Neuron (in vitro differentiated cells): ENCODE results near the gene TNNI3K.

Experiments used
- H2AFZ ChIP-seq: one replicate; pipeline ENCODE4 v1.6.1; 2013; ENCODE audit warnings: low read depth, mild to moderate bottlenecking, inconsistent platforms, low read length, moderate library complexity
- H3K27me3 ChIP-seq: one replicate; pipeline ENCODE4 v1.6.1; 2013; ENCODE audit warnings: low read length; ENCODE audit not compliant: insufficient read depth
- H3K36me3 ChIP-seq: one replicate; pipeline ENCODE4 v1.6.1; 2013; ENCODE audit warnings: low read length; ENCODE audit not compliant: insufficient read depth
- H3K4me1 ChIP-seq: one replicate; pipeline ENCODE4 v1.6.1; 2013; ENCODE audit warnings: low read length; ENCODE audit not compliant: insufficient read depth
- H3K4me3 ChIP-seq: 2 replicates; pipeline ENCODE4 v1.5.1; 2013; ENCODE audit warnings: mild to moderate bottlenecking, low read length, moderate library complexity
- H3K9me3 ChIP-seq: one replicate; pipeline ENCODE4 v1.6.1; 2013; ENCODE audit warnings: low read length

Gene TNNI3K

GRCh38 chr1:74407902-74408301 lies 172.7 kb downstream of the TNNI3K start:
- Histone ChIP-seq H3K9me3 (no peaks in the 10 kb centered on the region), H3K4me3 (no peak overlapping the region), H3K27me3 (no peaks in the 10 kb centered on the region), H3K36me3 (no peaks in the 10 kb centered on the region), H3K4me1 (no peaks in the 10 kb centered on the region), H2AFZ (no peak overlapping the region)

DNA sequence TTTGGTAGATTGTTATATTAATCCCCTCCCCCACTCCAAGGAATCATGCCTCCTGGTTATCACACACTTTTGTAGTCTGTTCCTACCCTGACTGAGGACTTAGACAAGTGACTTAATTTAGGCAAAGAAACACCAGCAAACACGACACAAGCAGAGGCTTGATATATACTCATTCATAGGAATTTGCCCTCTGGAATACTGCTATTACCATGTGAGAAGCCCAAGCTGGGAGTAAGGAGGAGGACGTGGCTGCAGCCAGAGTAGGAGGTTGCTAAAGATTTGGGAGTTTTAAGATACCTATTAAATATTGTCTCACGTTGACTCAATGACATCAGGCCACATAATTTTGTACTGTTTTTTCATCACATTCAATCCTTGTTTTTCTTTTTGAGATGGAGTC lies 177.1 kb downstream of the TNNI3K start:
- Histone ChIP-seq H3K36me3 (no peaks in the 10 kb centered on the region), H3K9me3 (no peaks in the 10 kb centered on the region), H3K27me3 (no peaks in the 10 kb centered on the region), H3K4me3 (no peak overlapping the region), H2AFZ (no peak overlapping the region), H3K4me1 (no peaks in the 10 kb centered on the region)

DNA sequence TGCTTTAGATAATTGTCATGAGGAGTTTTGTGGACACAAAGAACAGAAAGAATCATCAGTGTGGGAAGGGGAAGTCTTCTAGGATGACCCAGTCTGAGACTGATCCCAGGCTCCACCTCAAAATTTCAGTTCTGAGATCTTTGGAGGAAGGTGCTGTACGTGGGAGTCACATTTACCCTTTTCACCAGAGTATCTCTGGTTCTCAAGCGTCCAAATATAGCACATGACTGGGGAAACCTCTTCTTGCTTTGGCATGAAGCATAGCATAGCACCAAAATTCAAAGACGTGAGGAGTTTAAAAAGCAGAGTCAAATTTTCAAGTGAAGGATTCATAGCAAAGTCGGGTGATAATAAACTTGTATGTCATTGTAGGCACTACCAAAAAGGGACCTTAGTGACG lies 180.7 kb downstream of the TNNI3K start:
- peaks cover 10% of the 10 kb centered on the region for H3K4me1 ChIP-seq
- H3K9me3 ChIP-seq = no peaks in the 10 kb centered on the region
- H3K27me3 ChIP-seq = no peaks in the 10 kb centered on the region
- no peak overlapping the region for H2AFZ ChIP-seq
- H3K4me3 ChIP-seq = no peak overlapping the region
- H3K36me3 ChIP-seq = no peaks in the 10 kb centered on the region

DNA sequence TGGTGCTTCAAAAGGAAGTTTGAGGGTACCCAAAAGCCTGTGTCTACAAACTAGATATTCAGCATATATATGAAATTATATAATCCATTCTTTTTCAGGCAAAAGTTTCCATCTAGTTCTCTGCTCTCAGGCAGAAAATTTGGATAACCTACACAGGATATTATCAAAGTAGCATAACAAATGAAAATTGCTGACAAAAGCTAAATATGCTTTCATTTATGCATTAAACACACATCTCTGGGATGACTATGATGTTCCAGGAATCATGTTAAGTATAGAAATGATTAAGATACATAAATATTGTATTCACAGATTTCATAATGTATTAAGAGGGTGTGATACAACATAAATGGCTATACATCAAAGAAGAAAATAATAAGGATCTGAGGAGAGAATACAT lies 184.4 kb downstream of the TNNI3K start:
- Histone ChIP-seq H2AFZ (no peak overlapping the region), H3K27me3 (no peaks in the 10 kb centered on the region), H3K4me1 (peaks cover 38% of the 10 kb centered on the region), H3K36me3 (no peaks in the 10 kb centered on the region), H3K4me3 (no peak overlapping the region), H3K9me3 (no peaks in the 10 kb centered on the region)

DNA sequence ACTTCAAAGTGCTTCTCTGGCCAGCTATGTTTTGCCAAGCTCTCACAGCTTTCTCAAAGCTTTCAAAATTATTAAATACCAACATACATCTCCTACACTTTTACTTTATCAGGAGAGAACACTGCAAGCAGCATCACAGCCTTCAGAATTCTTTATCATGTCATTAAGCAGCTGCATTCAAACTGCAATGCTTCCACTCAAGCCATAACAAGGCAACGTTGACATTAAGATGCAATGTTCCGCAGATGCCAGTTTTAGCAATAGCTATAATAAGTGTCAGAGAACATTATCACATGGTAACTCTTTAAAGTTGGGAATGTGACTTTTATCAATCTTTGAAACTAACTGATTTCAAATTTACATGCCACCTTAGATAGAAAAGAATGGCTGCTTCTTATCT lies 185.3 kb downstream of the TNNI3K start:
- Histone ChIP-seq H3K4me3 (no peak overlapping the region), H3K36me3 (no peaks in the 10 kb centered on the region), H3K9me3 (no peaks in the 10 kb centered on the region), H2AFZ (peak overlapping the region; percentile 13), H3K27me3 (no peaks in the 10 kb centered on the region), H3K4me1 (peaks cover 40% of the 10 kb centered on the region)

DNA sequence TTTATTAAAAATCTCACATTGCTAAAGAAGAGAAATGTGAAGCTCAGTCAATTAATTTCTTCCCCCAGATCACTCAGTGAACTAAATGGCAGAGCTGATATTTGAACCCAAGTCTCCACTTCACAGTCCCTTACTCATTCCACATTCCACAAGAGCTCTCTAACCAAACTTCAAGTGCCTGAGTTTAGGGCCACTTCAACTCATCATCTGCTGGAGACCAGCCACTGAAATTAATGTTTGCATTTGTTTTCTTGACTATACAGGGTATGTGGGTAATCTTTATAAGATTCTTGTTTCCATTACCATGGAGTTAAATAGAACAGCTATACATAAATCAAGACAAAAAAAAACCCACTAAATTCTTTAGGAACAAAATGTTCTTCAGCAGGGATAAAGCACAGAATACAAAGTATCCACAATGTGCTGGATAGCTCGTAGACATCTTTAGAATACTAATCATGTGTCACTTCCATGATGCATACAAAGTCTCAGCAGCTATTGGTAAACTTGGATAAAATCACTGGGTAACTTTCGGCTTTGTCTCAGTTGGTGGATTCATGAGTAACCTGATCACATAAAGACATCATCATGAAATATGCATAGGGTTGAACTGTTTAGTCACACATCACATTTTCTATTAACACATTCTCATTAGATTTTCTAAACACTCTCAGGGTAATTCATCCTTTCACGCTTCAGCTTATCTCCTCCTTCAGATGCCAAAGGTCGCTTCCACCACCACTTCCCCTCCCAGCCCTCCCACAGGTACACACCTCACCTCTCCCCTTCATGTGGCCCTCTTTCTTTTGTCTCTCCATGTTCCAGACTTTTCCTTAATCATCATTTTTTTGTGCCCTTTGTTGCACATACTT lies 187.5 kb downstream of the TNNI3K start:
- Histone ChIP-seq H2AFZ (no peak overlapping the region), H3K36me3 (no peaks in the 10 kb centered on the region), H3K9me3 (no peaks in the 10 kb centered on the region), H3K27me3 (no peaks in the 10 kb centered on the region), H3K4me1 (peaks cover 54% of the 10 kb centered on the region), H3K4me3 (no peak overlapping the region)

GRCh38 chr1:74423471-74423870 lies 188.3 kb downstream of the TNNI3K start:
- Histone ChIP-seq H3K4me1 (peaks cover 54% of the 10 kb centered on the region), H2AFZ (no peak overlapping the region), H3K27me3 (no peaks in the 10 kb centered on the region), H3K4me3 (no peak overlapping the region), H3K9me3 (no peaks in the 10 kb centered on the region), H3K36me3 (no peaks in the 10 kb centered on the region)

DNA sequence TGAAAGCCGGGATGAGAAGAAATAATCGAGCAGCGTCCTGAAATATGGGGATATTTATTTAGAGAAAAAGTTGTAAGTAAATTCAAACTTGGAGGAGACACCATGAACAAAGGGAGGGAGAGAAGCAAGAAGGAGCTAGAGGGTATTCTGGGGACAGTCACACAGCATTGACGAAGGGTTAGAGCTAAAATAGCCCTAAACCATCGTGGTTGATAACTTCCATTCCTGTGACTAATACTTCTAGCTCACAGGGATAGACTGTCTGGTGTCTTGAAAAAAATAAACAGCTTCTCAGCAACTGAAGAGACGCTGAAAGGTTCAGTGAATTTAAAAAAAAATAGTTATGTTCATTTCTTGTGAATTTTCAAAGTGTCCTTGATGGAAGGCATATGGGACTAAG lies 190.5 kb downstream of the TNNI3K start:
- Histone ChIP-seq H3K4me3 (no peak overlapping the region), H3K4me1 (peaks cover 55% of the 10 kb centered on the region), H3K36me3 (no peaks in the 10 kb centered on the region), H2AFZ (no peak overlapping the region), H3K27me3 (no peaks in the 10 kb centered on the region), H3K9me3 (no peaks in the 10 kb centered on the region)

- peaks cover 54% of the 10 kb centered on the region for H3K4me1 ChIP-seq
- no peaks in the 10 kb centered on the region for H3K9me3 ChIP-seq
- no peak overlapping the region for H2AFZ ChIP-seq
- no peaks in the 10 kb centered on the region for H3K36me3 ChIP-seq
- no peak overlapping the region for H3K4me3 ChIP-seq
- H3K27me3 ChIP-seq = no peaks in the 10 kb centered on the region
Measured at GRCh38 chr1:74426208-74426937, 191.2 kb downstream of the TNNI3K start.

GRCh38 chr1:74427681-74428080 lies 192.5 kb downstream of the TNNI3K start:
- Histone ChIP-seq H3K27me3 (no peaks in the 10 kb centered on the region), H3K4me3 (no peak overlapping the region), H3K36me3 (no peaks in the 10 kb centered on the region), H3K4me1 (peaks cover 49% of the 10 kb centered on the region), H3K9me3 (no peaks in the 10 kb centered on the region), H2AFZ (no peak overlapping the region)

- no peak overlapping the region for H3K4me3 ChIP-seq
- peaks cover 35% of the 10 kb centered on the region for H3K4me1 ChIP-seq
- H2AFZ ChIP-seq = no peak overlapping the region
- no peaks in the 10 kb centered on the region for H3K27me3 ChIP-seq
- H3K9me3 ChIP-seq = no peaks in the 10 kb centered on the region
- H3K36me3 ChIP-seq = no peaks in the 10 kb centered on the region
Measured at GRCh38 chr1:74429580-74429979, 194.4 kb downstream of the TNNI3K start.

- Histone ChIP-seq H3K4me3 (no peak overlapping the region), H3K36me3 (no peaks in the 10 kb centered on the region), H3K9me3 (no peaks in the 10 kb centered on the region), H2AFZ (peak overlapping the region; percentile 21), H3K4me1 (peaks cover 33% of the 10 kb centered on the region), H3K27me3 (no peaks in the 10 kb centered on the region)
Measured at GRCh38 chr1:74430342-74430934, 195.3 kb downstream of the TNNI3K start.

DNA sequence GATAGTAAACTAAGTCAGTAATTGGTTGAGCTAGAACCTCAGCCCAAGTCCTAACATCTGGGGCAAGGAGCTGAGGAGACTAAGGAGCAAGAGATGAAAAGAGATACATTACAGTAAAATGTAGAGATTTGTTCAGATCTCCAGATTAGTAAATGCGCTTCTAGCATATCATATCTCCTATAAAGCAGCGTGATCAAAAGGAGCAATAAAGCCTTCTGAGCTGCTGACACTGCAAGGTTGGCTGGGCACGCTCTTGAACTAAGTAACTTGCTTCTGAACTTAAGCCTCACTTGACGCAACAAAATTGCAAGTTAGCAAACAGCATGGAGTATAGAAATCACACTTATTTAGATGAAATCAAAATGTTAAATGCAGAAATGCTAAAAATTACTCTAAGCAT lies 196.3 kb downstream of the TNNI3K start:
- Histone ChIP-seq H3K9me3 (no peaks in the 10 kb centered on the region), H3K27me3 (no peaks in the 10 kb centered on the region), H3K4me3 (no peak overlapping the region), H3K36me3 (no peaks in the 10 kb centered on the region), H2AFZ (no peak overlapping the region), H3K4me1 (peaks cover 22% of the 10 kb centered on the region)
